Skeletal muscle satellite cell (primary cell): ENCODE measurements around the gene ZNF497.

Experiments used
- H3K27me3 ChIP-seq: 2 replicates; pipeline ENCODE4 v1.7.0; 2013; ENCODE audit warnings: low read length; ENCODE audit not compliant: control insufficient read depth, insufficient read depth
- H3K36me3 ChIP-seq: 2 replicates; pipeline ENCODE4 v1.7.0; 2013; ENCODE audit warnings: mild to moderate bottlenecking, control low read depth, low read length; ENCODE audit not compliant: insufficient read depth
- H3K4me1 ChIP-seq: 2 replicates; pipeline ENCODE4 v1.7.0; 2013; ENCODE audit warnings: low read length; ENCODE audit not compliant: control insufficient read depth, insufficient read depth
- H3K4me2 ChIP-seq: 2 replicates; pipeline ENCODE4 v1.7.0; 2013; ENCODE audit warnings: mild to moderate bottlenecking, low read length
- H3K4me3 ChIP-seq: 2 replicates; pipeline ENCODE4 v1.7.0; 2013; ENCODE audit warnings: low read length
- H3K9ac ChIP-seq: 2 replicates; pipeline ENCODE4 v1.7.0; 2013; ENCODE audit warnings: mild to moderate bottlenecking, low read depth, low read length, moderate library complexity
- H3K9me3 ChIP-seq: replicated peaks from 2 replicates; pipeline ENCODE4 v1.7.0; 2013; ENCODE audit warnings: mild to moderate bottlenecking, control low read depth, low read length

The ZNF497 gene

GRCh38 chr19:58387338-58388174 is 25.0 kb upstream of the ZNF497 start:
- peak overlapping the region; percentile 100 for H3K4me2 ChIP-seq
- peak overlapping the region; percentile 99 for H3K9ac ChIP-seq
- H3K27me3 ChIP-seq = no peaks in the 10 kb centered on the region
- H3K4me1 ChIP-seq = peaks cover 25% of the 10 kb centered on the region
- H3K9me3 ChIP-seq = no peaks in the 10 kb centered on the region
- peaks cover 32% of the 10 kb centered on the region for H3K36me3 ChIP-seq
- H3K4me3 ChIP-seq = peak overlapping the region; percentile 89

GRCh38 chr19:58386576-58387337 is 24.2 kb upstream of the ZNF497 start, which contains the start of gene RPS5:
RPS5 (plus strand) TSS chr19:58387269; CDS start chr19:58388138, 869 bp downstream.
- no peaks in the 10 kb centered on the region for H3K27me3 ChIP-seq
- peak within 1 kb of the TSS; percentile 100 for H3K4me2 ChIP-seq
- peak within 1 kb of the TSS; percentile 99 for H3K9ac ChIP-seq
- H3K4me3 ChIP-seq = peak within 1 kb of the TSS; percentile 89
- H3K4me1 ChIP-seq = peaks cover 29% of the 10 kb centered on the region
- H3K9me3 ChIP-seq = no peaks in the 10 kb centered on the region
- H3K36me3 ChIP-seq = peaks cover 26% of the 10 kb centered on the region

- Histone ChIP-seq H3K9ac (peak overlapping the region; percentile 99), H3K4me3 (peak overlapping the region; percentile 89), H3K36me3 (peaks cover 21% of the 10 kb centered on the region), H3K27me3 (no peaks in the 10 kb centered on the region), H3K9me3 (no peaks in the 10 kb centered on the region), H3K4me1 (peaks cover 30% of the 10 kb centered on the region), H3K4me2 (peak overlapping the region; percentile 100)
Observed at GRCh38 chr19:58385891-58386575, 23.5 kb upstream of the ZNF497 start.

- peak overlapping the region; percentile 100 for H3K4me2 ChIP-seq
- peak overlapping the region; percentile 89 for H3K4me3 ChIP-seq
- H3K9ac ChIP-seq = peak overlapping the region; percentile 99
- H3K27me3 ChIP-seq = no peaks in the 10 kb centered on the region
- H3K36me3 ChIP-seq = peaks cover 16% of the 10 kb centered on the region
- peaks cover 30% of the 10 kb centered on the region for H3K4me1 ChIP-seq
- H3K9me3 ChIP-seq = no peaks in the 10 kb centered on the region
Observed at GRCh38 chr19:58385313-58385890, 22.9 kb upstream of the ZNF497 start.

- no peak overlapping the region for H3K4me3 ChIP-seq
- H3K9ac ChIP-seq = no peak overlapping the region
- no peaks in the 10 kb centered on the region for H3K9me3 ChIP-seq
- H3K4me2 ChIP-seq = no peak overlapping the region
- H3K27me3 ChIP-seq = no peaks in the 10 kb centered on the region
- peaks cover 3% of the 10 kb centered on the region for H3K36me3 ChIP-seq
- peaks cover 32% of the 10 kb centered on the region for H3K4me1 ChIP-seq
Observed at GRCh38 chr19:58382997-58383603, 20.5 kb upstream of the ZNF497 start.

- H3K27me3 ChIP-seq = no peaks in the 10 kb centered on the region
- H3K4me3 ChIP-seq = peak overlapping the region; percentile 90
- H3K36me3 ChIP-seq = no peaks in the 10 kb centered on the region
- peak overlapping the region; percentile 91 for H3K9ac ChIP-seq
- no peaks in the 10 kb centered on the region for H3K9me3 ChIP-seq
- peaks cover 30% of the 10 kb centered on the region for H3K4me1 ChIP-seq
- H3K4me2 ChIP-seq = peak overlapping the region; percentile 94
Observed at GRCh38 chr19:58381460-58382212, 19.1 kb upstream of the ZNF497 start.

- peak within 1 kb of the TSS; percentile 91 for H3K9ac ChIP-seq
- H3K4me1 ChIP-seq = peaks cover 25% of the 10 kb centered on the region
- H3K27me3 ChIP-seq = no peaks in the 10 kb centered on the region
- H3K9me3 ChIP-seq = no peaks in the 10 kb centered on the region
- H3K4me3 ChIP-seq = peak within 1 kb of the TSS; percentile 90
- no peaks in the 10 kb centered on the region for H3K36me3 ChIP-seq
- peak within 1 kb of the TSS; percentile 94 for H3K4me2 ChIP-seq
Observed at GRCh38 chr19:58380662-58381459, 18.3 kb upstream of the ZNF497 start, which contains the start of gene ZNF837. ZNF837 (minus strand) TSS chr19:58381030; CDS start chr19:58369332, 11,698 bp downstream.

GRCh38 chr19:58380037-58380661 is 17.6 kb upstream of the ZNF497 start:
- H3K9me3 ChIP-seq = no peaks in the 10 kb centered on the region
- no peaks in the 10 kb centered on the region for H3K27me3 ChIP-seq
- peaks cover 18% of the 10 kb centered on the region for H3K4me1 ChIP-seq
- H3K36me3 ChIP-seq = no peaks in the 10 kb centered on the region
- peak overlapping the region; percentile 94 for H3K4me2 ChIP-seq
- H3K4me3 ChIP-seq = peak overlapping the region; percentile 90
- H3K9ac ChIP-seq = peak overlapping the region; percentile 91

GRCh38 chr19:58379246-58379645 is 16.7 kb upstream of the ZNF497 start:
- peaks cover 17% of the 10 kb centered on the region for H3K4me1 ChIP-seq
- peak overlapping the region; percentile 94 for H3K4me2 ChIP-seq
- H3K9me3 ChIP-seq = no peaks in the 10 kb centered on the region
- no peak overlapping the region for H3K9ac ChIP-seq
- H3K4me3 ChIP-seq = no peak overlapping the region
- no peaks in the 10 kb centered on the region for H3K27me3 ChIP-seq
- H3K36me3 ChIP-seq = no peaks in the 10 kb centered on the region
